Stomach (tissue), 4 donors: ENCODE results near the gene HNRNPLL.

Experiments
- POLR2A ChIP-seq, 4 donors: fragments of 450-650 bp; IDR thresholded peaks; one replicate each; pipeline ENCODE4 v1.6.1; 2016; ENCODE audit warnings: antibody characterized with exemption in 4 of 4, control low read depth in 2 of 4, mild to moderate bottlenecking in 1 of 4, moderate library complexity in 1 of 4
- TF ChIP-seq, protein P1 (sequence below), 7 experiments: fragments of 450-650 bp in 4 of 7; fragments of 200-600 bp in 3 of 7; sonication (generic) in 3 of 7; IDR thresholded peaks; one replicate each; pipeline ENCODE4 v1.5.1; 2016 to 2019; ENCODE audit warnings: antibody characterized with exemption in 7 of 7, control low read depth in 2 of 7, mild to moderate bottlenecking in 1 of 7

DNA sequence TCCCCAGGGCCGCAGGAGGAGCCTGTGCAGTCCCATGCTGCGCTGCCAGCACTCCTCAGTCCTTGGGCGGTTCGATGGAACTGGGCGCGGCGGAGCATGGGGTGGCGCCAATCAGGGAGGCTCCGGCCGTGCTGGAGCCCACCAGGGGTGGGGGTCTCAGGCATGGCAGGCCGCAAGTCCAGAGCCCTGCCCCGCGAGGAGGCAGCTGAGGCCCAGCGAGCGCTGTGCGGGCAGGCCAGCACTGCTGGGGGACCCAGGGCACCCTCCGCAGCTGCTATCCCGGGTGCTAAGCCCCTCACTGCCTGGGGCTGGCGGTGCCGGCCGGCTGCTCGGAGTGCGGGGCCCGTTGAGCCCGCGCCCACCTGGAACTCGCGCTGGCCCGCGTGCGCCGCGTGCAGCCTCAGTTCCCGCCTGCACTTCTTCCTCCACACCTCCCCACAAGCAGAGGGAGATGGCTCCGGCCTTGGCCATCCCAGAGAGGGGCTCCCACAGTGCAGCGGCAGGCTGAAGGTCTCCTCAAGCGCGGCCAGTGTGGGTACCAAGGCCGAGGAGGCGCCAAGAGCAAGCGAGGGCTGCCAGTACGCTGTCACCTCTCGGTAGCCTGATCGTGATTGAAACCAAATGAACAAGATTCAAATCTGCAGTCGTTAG, 40.4 kb upstream of the HNRNPLL start:
- TF ChIP-seq, protein P1, sequence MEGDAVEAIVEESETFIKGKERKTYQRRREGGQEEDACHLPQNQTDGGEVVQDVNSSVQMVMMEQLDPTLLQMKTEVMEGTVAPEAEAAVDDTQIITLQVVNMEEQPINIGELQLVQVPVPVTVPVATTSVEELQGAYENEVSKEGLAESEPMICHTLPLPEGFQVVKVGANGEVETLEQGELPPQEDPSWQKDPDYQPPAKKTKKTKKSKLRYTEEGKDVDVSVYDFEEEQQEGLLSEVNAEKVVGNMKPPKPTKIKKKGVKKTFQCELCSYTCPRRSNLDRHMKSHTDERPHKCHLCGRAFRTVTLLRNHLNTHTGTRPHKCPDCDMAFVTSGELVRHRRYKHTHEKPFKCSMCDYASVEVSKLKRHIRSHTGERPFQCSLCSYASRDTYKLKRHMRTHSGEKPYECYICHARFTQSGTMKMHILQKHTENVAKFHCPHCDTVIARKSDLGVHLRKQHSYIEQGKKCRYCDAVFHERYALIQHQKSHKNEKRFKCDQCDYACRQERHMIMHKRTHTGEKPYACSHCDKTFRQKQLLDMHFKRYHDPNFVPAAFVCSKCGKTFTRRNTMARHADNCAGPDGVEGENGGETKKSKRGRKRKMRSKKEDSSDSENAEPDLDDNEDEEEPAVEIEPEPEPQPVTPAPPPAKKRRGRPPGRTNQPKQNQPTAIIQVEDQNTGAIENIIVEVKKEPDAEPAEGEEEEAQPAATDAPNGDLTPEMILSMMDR (IDR thresholded peaks at IDR 0.05) = no peak
- TF ChIP-seq POLR2A (IDR thresholded peaks at IDR 0.05) = no peak
